Skin of body (tissue), 2 donors: ENCODE results near the gene ABCA13. TPM values are rescaled to one million over a fixed set of nuclear protein-coding genes. Genes with fewer than 3 reads are reported as not detected.
"Not testable (repeated sequence)": the region's sequence is repeated elsewhere in the genome, so short reads cannot be mapped to it uniquely, and the experiment has no call there.

ENCODE experiments used
- DNase-seq: peaks from one replicate; lab custom pipeline; 2025; lab: John Stamatoyannopoulos, UW
- total RNA-seq: library from RNA; depleted of rRNA; stranded (reverse); fragments of >200 nt; gene quantifications from one replicate; pipeline ENCODE4 v1.2.3, GENCODE V29; 2014

The ABCA13 gene, protein sequence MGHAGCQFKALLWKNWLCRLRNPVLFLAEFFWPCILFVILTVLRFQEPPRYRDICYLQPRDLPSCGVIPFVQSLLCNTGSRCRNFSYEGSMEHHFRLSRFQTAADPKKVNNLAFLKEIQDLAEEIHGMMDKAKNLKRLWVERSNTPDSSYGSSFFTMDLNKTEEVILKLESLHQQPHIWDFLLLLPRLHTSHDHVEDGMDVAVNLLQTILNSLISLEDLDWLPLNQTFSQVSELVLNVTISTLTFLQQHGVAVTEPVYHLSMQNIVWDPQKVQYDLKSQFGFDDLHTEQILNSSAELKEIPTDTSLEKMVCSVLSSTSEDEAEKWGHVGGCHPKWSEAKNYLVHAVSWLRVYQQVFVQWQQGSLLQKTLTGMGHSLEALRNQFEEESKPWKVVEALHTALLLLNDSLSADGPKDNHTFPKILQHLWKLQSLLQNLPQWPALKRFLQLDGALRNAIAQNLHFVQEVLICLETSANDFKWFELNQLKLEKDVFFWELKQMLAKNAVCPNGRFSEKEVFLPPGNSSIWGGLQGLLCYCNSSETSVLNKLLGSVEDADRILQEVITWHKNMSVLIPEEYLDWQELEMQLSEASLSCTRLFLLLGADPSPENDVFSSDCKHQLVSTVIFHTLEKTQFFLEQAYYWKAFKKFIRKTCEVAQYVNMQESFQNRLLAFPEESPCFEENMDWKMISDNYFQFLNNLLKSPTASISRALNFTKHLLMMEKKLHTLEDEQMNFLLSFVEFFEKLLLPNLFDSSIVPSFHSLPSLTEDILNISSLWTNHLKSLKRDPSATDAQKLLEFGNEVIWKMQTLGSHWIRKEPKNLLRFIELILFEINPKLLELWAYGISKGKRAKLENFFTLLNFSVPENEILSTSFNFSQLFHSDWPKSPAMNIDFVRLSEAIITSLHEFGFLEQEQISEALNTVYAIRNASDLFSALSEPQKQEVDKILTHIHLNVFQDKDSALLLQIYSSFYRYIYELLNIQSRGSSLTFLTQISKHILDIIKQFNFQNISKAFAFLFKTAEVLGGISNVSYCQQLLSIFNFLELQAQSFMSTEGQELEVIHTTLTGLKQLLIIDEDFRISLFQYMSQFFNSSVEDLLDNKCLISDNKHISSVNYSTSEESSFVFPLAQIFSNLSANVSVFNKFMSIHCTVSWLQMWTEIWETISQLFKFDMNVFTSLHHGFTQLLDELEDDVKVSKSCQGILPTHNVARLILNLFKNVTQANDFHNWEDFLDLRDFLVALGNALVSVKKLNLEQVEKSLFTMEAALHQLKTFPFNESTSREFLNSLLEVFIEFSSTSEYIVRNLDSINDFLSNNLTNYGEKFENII (N-terminal part only)
- total RNA-seq, result 5.6 TPM

GRCh38 chr7:48171202-48171601 is at the start of gene ABCA13:
ABCA13 (plus strand) TSS chr7:48171458; CDS start chr7:48171484, 26 bp downstream.
- no peak for DNase-seq

DNA sequence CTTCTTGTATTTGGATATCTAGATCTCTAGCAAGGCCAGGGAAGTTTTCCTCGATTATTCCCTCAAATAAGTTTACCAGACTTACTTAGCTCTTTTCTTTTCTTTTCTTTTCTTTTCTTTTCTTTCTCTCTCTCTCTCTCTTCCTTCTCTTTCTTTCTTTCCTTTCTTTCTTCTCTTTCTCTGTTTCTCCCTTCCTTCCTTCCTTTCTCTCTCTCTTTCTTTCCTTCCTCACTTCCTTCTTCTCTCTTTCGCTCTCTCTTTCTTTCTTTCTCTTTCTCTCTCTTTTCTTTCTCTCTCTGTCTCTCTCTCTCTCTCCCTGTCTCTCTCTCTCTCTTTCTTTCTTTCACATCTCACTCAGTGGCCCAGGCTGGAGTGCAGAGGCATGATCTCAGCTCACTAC is 45.2 kb upstream of the ABCA13 start:
- DNase-seq, result no peak

DNA sequence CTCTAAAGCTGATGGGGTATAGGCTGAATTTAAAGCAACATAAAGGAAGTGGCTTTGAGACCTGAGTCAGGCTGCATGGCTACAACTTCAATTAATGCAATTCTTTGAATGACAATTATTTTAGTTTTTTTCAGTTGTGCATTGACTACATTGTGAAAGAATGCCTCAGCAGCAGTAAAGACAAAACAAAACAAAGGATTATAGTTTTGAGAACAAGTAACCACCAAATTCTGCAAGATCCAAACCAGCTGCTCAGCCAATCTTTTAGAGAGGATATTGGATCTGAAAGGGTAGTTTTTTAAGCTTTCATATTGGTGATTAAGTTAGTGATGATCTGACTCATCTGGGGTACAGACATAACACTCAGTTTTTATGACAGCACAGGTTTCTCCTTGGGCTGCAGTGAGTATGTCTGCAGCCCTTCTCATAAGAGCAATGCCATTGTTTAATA is 40.6 kb upstream of the ABCA13 start:
- no peak for DNase-seq

- no peak for DNase-seq
Observed at GRCh38 chr7:48132792-48133191, 38.5 kb upstream of the ABCA13 start.

DNA sequence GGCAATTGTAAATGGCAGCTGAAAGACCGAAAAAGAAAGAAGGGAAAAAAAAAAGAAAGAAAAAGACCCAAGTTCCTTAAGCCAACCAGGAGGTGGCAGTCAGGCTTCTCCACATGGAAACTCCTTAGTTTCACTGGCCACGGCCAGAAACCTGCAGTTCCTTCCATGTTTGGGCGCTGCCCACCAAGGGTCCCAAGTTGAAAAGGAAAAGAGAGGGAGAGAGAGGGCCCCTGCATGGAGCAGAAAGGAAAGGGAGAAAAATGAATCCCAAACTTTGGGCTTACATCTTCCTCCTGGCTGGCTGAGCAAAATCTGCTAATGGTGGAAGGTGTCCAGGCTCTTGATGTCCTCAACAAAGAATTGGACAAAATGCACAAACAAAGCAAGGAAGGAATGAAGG is 31.8 kb upstream of the ABCA13 start:
- no peak for DNase-seq

DNA sequence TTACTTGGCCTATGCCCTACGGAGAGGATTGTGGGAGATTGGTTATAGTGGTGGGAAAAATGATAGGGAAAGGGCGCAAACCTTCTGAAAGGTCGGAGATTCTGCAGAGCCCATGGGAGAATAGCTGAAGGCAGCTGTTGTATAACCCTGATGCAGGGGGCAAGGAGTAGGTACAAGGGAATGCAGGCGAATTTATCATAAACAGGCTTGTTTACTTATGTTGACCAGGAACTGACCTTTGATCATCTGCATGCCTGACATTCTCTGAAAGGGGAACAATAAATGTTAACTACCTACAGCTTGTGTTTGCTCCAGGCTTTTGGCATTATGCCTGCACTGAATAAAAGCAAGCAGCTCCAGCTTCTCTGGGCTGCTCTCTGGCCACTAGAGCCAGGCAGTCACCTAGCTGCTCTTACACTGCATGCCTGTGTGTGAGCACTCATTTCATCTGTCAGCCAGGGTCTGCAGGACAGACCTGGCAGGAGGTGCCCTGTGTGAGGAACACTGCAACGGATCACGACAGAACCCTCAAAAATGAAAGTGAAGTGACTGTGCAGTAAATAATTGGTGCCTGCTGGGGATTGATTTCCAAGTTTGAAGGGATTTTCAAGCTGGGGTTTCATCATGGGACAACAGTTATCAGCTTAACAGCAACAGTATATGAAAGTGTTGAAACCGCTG is 31.1 kb upstream of the ABCA13 start:
- no peak for DNase-seq

- no peak for DNase-seq
Observed at GRCh38 chr7:48141521-48141920, 29.7 kb upstream of the ABCA13 start.

GRCh38 chr7:48144291-48144768 is 26.9 kb upstream of the ABCA13 start:
- DNase-seq, result no peak

- DNase-seq, result no peak
Observed at GRCh38 chr7:48147078-48147591, 24.1 kb upstream of the ABCA13 start.

- DNase-seq, result not testable (repeated sequence)
Observed at GRCh38 chr7:48147690-48148089, 23.6 kb upstream of the ABCA13 start.

DNA sequence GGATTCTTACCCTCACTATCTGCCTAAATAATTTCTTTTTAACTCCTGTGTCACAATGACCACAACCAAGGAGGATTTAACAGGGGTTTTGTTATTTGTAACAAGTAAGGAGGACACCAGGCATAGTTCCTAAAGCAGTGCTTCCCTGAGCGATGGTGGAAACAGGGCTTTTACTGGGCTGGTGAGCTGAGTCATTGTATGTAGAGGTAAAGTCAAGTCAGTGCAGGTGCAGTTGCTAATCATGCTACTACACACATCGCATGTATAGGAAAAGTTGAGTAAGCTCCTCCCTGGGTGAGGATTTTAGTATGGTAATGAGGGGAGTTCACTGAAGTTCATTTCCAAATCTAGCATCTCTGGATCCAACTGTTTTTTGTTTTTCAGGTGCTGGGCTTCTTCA is 22.9 kb upstream of the ABCA13 start:
- DNase-seq, result no peak

DNA sequence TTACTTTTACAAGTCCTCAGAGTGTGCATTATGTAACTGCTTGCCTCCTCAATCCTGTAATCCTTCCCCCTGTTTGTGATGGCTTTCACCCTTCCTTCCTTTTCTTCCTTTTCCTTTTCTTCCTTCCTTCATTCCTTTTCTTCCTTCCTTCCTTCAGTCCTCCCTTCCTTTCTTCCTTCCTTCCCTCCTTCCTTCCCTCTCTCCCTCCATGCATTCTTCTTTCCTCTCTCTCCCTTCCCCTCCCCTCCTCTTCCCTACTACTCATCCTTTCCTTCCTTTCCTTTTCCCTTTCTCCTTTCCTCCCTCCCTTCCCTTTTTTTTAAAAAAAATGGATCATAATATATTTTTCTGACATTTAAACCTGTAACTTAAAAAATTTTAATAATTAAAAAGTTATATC is 22.2 kb upstream of the ABCA13 start:
- no peak for DNase-seq

- DNase-seq, result no peak
Observed at GRCh38 chr7:48150086-48150485, 21.2 kb upstream of the ABCA13 start.

GRCh38 chr7:48154792-48155413 is 16.4 kb upstream of the ABCA13 start:
- DNase-seq, result no peak

DNA sequence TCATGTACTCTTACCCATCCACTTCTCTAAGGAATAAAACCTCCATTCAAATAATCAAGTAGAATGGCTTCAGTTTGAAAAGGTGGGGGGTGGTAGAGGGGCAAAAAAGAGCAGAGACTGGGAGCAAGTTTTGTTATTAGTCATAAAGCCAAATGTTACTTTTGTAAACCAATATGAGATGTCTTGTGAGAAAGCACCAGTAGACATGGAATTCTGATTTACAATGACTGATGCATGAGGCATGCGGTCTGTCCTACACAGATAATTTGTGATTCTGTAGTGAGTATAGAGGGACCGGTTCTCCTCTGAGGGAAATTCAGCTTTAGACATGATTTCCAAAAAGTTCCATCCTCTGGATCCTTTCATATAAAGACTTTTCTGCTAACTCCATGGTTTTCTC is 12.9 kb upstream of the ABCA13 start:
- DNase-seq, result no peak

DNA sequence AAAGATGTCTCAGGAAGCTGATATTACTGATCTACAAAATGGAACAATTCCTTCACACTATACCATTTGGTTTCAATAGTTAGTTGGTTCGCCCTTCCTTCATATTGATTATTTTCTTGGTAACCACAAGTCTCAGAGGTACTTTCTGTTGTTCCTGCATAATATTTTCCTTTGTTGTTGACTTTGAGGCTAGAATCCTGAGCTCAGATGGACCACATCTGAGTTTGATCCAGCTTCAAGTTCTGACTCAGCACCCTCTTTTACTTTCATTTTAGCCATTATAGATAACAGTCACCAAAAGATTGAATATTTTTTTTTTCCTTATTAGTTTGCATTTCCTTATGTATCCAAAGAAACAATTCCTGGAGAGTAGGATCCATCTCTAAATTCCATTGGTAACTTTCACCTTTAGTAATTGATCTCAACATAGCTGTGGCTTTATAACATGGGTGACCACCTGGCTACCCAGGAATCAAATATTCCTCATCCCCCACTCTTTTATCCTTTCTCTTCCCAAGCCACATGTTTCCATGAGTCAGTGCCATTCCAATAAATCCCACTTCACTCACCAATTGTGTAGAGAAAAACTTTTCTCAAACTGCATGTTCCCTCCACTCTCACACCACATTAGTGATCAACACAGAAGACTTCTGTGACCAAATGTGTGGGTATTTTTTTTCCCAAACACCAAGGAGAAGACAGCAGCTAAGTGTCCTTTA is 9.7 kb upstream of the ABCA13 start:
- no peak for DNase-seq

GRCh38 chr7:48165157-48165556 is 6.1 kb upstream of the ABCA13 start:
- DNase-seq, result no peak

DNA sequence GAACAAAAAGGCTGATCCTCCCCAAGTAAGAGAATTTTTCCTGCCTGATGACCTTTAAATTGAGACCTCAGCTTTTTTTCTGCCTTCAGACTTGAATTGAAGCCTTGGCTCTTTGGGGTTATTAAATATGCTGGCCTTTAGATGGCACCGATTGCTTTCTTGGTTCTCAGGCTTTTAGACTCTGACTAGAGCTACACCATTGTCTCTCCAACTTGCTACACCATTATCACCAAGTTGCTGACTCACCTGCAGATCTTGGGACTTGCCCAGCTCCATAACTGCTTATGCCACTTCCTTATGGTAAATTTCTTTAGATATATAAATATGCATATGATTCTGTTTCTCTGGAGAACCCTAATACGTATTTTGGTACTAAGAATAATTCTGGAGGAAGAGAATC is 3.1 kb upstream of the ABCA13 start:
- DNase-seq, result no peak

- DNase-seq, result no peak
Observed at GRCh38 chr7:48170506-48170905, 752 bp upstream of the ABCA13 start.
